Nephron (organoid): ENCODE data around the gene TP63.
"Not testable (repeated sequence)": the region's sequence is repeated elsewhere in the genome, so short reads cannot be mapped to it uniquely, and the experiment has no call there.

Experiments used
- H3K27ac Mint-ChIP-seq, 3 experiments: 2 replicates each; pipeline ENCODE4 v1.8.0; 2020; ENCODE audit warnings: mixed read lengths in 3 of 3, mild to moderate bottlenecking in 2 of 3, moderate library complexity in 1 of 3
- H3K27me3 Mint-ChIP-seq: 2 replicates; pipeline ENCODE4 v1.8.0; 2021; ENCODE audit warnings: low read depth, mild to moderate bottlenecking, moderate library complexity, mixed read lengths
- H3K36me3 Mint-ChIP-seq: 2 replicates; pipeline ENCODE4 v1.8.0; 2020; ENCODE audit warnings: low read depth, mixed read lengths
- H3K4me1 Mint-ChIP-seq: 2 replicates; pipeline ENCODE4 v1.8.0; 2020; ENCODE audit warnings: mixed read lengths
- H3K4me3 Mint-ChIP-seq, 3 experiments: 2 replicates each; pipeline ENCODE4 v1.8.0; 2020; ENCODE audit warnings: mild to moderate bottlenecking in 3 of 3, mixed read lengths in 3 of 3, moderate library complexity in 2 of 3
- H3K9me3 Mint-ChIP-seq: 2 replicates; pipeline ENCODE4 v1.8.0; 2020; ENCODE audit warnings: mixed read lengths
- CTCF ChIP-seq, 3 experiments: fragments of 200-600 bp; sonication (generic); IDR thresholded peaks; one replicate each; pipeline ENCODE4 v1.5.0; 2021; ENCODE audit warnings: antibody characterized with exemption in 3 of 3; ENCODE audit not compliant: unreplicated experiment in 3 of 3

The TP63 gene

DNA sequence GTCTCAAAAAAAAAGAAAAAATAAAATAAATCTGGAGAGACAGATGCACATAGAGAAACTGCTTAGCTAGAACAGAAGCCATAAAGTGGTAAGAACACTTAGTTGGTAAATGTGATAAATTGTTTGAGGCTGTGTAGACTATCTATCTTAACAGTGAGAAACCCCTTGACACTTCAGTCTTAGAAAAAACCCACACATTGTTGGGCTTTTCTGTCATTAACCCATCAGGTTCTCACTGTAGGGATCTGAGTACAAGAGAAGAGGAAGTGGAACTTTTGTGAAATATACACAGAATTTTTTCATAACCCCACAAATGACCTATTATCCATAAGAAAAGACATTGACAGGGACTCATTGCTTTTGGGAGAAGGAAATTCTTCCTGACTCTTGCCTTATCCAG lies 24.4 kb downstream of the TP63 start:
- Mint-ChIP-seq H3K36me3 (peaks cover 5% of the 10 kb centered on the region), H3K27me3 (no peaks in the 10 kb centered on the region), H3K4me3 (no peak overlapping the region), H3K4me1 (no peaks in the 10 kb centered on the region), H3K9me3 (peaks cover 26% of the 10 kb centered on the region), H3K27ac (no peak overlapping the region)
- no peak for TF ChIP-seq CTCF (IDR thresholded peaks at IDR 0.05; ENCODE audit: unreplicated experiment in 3 of 3)

GRCh38 chr3:189659571-189659970 lies 28.4 kb downstream of the TP63 start:
- H3K36me3 Mint-ChIP-seq, result peaks cover 5% of the 10 kb centered on the region
- H3K27ac Mint-ChIP-seq, result no peak overlapping the region
- no peaks in the 10 kb centered on the region for H3K4me1 Mint-ChIP-seq
- no peaks in the 10 kb centered on the region for H3K27me3 Mint-ChIP-seq
- H3K9me3 Mint-ChIP-seq, result peaks cover 21% of the 10 kb centered on the region
- H3K4me3 Mint-ChIP-seq, result no peak overlapping the region
- no peak for TF ChIP-seq CTCF (IDR thresholded peaks at IDR 0.05; ENCODE audit: unreplicated experiment in 3 of 3)

DNA sequence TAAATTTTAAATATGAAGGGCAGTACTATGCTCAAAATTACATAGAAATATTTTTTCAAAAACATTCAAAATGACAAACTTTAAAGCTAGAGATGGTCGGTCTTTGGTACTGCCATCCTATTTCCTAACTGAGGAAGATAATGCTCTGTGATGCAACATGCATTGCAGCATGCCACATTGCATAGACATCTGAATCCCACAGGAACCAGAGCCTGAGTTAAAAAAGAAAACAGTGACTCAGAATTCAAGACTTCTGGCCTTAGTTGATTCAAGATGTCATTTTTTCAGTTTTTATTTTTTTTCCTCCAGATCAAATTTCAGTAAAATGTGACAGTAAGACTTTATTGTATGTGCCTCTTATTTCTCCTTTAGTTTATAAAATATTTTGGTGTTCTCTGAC lies 33.1 kb downstream of the TP63 start:
- Mint-ChIP-seq H3K27me3 (no peaks in the 10 kb centered on the region), H3K27ac (no peak overlapping the region), H3K36me3 (no peaks in the 10 kb centered on the region), H3K9me3 (peaks cover 4% of the 10 kb centered on the region), H3K4me3 (no peak overlapping the region), H3K4me1 (no peaks in the 10 kb centered on the region)
- no peak for TF ChIP-seq CTCF (IDR thresholded peaks at IDR 0.05; ENCODE audit: unreplicated experiment in 3 of 3)

GRCh38 chr3:189672346-189672745 lies 41.2 kb downstream of the TP63 start:
- not testable (repeated sequence) for H3K9me3 Mint-ChIP-seq, H3K27me3 Mint-ChIP-seq, H3K4me3 Mint-ChIP-seq, H3K4me1 Mint-ChIP-seq, H3K36me3 Mint-ChIP-seq, H3K27ac Mint-ChIP-seq

DNA sequence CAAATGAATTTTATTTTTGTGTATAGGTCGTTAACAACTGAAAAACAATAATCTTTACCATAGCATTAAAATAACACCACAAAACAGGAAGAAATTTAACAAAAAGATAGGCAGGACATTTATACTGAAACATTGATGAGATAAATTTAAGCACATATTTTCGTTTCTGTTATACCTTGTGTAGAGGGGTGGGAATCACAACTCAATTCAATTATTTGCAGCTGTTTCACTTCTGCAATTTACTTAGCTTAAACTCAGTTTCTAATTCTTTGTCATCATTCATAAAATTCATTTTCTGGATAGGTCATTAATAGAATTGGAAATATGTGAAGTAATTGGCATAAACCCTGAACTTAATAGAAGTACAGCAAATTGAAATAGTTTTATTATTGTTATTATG lies 42.3 kb downstream of the TP63 start:
- Mint-ChIP-seq H3K27me3 (no peaks in the 10 kb centered on the region), H3K4me1 (no peaks in the 10 kb centered on the region), H3K9me3 (peaks cover 13% of the 10 kb centered on the region), H3K36me3 (peaks cover 5% of the 10 kb centered on the region), H3K4me3 (no peak overlapping the region), H3K27ac (no peak overlapping the region)
- TF ChIP-seq CTCF (IDR thresholded peaks at IDR 0.05; ENCODE audit: unreplicated experiment in 3 of 3), result no peak

DNA sequence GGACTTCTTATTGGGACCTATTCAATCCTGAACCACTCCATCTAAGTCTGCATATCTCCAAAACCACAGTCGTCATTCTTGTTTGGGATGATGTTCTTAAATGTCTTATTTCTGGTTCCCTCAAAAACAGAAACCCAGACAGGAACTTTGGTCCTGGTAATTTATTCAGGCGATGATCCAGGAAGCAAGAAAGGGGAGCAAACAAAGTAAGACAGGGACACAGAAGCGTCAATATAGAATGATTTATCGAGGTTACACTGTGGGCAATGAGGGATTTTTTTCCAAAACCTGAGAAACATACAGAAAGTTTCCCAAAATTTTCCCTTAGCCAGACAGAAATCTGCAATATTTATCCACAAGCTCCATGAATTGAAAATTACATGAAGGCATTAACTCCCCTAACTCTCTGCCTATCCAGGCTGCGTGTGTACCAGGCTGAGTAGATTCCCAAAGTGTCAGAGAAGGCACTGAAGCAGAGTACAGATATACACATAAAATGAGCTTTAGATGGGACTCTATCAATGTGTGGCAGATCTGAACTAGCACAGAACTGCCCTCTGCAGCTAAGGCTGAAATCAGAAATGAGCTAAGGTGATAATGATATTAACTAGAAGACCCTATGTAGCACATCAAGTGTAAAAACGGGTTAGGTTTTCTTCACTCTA lies 43.2 kb downstream of the TP63 start:
- no peaks in the 10 kb centered on the region for H3K4me1 Mint-ChIP-seq
- H3K4me3 Mint-ChIP-seq, result no peak overlapping the region

More for the DNA sequence above, 43.2 kb downstream of the TP63 start:
- no peak for TF ChIP-seq CTCF (IDR thresholded peaks at IDR 0.05; ENCODE audit: unreplicated experiment in 3 of 3)
- Mint-ChIP-seq H3K27me3 (no peaks in the 10 kb centered on the region), H3K27ac (no peak overlapping the region), H3K36me3 (peaks cover 5% of the 10 kb centered on the region), H3K9me3 (peaks cover 18% of the 10 kb centered on the region)
